GM18873 (cell line): ENCODE measurements around the gene ZNF407.
"Not testable (repeated sequence)": the region's sequence is repeated elsewhere in the genome, so short reads cannot be mapped to it uniquely, and the experiment has no call there.

Source experiments
- ATAC-seq: cut with Tn5 transposase; IDR thresholded peaks from one replicate; pipeline ENCODE4 v1.9.1; 2021; ENCODE audit warnings: mild to moderate bottlenecking, moderate library complexity, moderate number of reproducible peaks; ENCODE audit not compliant: unreplicated experiment, low FRiP score

The ZNF407 gene

DNA sequence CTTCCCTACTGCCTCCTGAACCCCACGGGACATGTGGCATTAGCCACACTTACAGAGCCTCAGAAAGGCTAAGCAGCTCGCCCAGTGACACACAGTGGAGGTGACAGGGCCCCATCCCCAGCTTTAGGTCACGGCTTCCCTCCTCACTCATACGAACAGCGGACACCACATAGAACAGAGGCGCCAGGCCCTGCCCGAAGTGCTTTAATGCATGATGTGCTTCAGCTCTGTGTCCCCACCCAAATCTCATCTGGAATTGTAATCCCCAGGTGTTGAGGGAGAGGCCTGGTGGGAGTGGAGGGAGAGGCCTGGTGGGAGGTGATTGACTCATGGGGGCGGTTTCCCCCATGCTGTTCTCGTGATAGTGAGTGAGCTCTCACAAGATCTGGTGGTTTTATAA is 476.0 kb downstream of the ZNF407 start:
- ATAC-seq, result no peak

DNA sequence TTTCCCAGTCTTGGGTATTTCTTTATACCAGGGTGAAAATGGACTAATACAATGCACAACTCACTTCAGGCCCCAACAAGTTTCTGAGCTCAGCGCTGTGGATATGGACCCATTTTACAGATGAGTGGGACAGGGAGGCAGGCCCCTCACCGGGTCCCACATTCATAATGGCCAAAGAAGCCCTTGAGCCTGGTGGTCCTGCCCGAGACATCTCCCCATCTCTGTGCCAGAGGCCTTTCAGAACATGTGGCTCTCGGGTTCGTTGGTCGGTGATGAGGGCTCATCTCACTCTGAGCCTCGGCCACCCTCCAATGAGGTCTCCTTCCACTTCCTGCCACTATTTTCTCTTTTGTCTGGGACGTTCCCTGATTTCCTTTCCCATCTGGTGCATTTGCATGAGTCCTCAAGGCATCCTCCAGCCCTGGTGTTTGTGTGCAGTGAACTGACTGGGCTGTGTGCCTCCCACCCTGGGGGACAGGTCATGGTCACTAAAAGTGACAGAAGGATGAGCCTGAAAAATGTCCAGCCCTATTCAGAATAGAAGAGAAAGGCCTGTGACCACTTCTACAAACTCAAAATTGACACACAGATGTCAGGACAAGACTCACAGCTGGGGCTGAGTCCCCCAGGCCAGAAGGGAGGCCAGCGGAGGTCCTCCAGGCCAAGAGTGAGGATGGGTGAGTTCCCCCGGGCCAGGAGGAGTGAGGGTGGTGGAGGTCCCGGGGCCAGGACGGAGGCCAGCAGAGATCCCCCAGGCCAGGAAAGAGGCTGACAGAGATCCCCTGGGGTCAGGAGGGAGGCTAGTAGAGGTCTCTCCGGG is 476.7 kb downstream of the ZNF407 start:
- ATAC-seq, result no peak

DNA sequence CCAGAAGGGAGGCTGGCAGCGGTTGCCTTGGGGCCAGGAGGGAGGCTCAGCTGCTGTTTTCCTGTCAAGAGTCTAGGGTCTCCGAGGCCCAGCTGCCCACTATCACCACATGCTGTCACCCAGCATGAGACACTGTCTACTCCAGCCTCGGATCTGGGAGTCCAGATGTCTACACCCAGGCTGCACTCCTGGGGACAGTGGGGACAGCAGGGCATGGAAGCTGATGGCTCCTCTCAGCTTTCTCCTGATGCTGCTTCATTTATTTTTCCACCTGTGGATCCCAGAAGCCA is 477.3 kb downstream of the ZNF407 start:
- no peak for ATAC-seq

DNA sequence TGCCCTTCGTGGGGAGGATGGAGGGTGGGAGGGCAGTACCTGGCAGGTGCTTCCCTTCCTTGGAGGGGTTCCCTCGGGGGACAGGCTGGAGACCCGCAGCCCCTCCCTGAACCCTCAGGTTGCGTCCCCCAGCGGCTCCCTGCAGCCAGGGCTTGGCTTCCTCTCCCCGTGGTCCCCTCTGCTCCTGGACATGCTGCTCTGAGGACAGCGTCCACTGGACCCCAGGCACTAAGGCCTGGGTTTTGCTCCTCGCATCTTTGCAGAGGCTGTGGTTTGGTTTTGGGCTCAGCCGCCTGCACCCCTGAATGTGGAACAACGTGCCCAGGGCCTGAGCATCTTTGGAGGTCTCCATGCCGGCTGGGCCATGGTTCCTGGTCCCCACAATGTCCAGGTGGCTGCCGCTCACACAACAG is 477.8 kb downstream of the ZNF407 start:
- no peak for ATAC-seq

DNA sequence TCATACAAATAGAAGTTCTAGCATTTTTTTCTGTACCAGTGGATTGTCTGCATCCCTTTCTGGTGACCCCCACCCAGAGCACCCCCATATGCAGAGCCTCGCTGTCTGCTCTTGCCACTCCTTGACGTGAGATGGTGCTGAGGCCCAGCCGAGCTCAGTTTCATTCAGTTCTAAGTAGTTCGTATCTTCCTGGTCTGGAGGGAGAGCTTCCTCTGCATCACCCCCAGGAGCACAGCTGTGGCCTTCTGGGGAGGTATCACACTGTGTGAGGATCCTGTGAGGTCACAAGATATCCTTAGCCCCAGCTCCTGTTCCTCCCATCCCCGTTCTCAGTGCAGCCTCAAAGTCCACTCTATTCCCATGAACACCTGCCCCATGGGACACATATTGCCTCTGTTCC is 478.6 kb downstream of the ZNF407 start:
- no peak for ATAC-seq

DNA sequence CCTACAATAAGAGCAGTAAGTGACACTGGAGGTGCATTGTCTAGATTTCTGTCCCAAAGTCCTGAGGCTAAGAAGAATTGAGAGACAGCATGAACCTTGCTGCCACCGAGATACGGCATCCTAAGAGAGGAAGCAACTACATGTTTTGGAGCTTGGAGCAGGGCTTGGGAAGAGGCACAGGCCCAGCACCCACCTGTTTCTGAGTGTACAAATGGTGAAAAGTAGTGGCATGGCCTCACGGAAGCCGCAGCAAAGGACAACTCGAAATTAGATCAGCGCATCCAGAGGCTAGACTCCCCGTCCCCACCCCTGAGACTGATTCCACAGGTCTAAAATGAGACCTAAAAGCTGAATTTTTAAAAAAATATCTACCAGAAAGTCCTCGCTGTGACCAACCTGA is 483.8 kb downstream of the ZNF407 start:
- ATAC-seq, result no peak

DNA sequence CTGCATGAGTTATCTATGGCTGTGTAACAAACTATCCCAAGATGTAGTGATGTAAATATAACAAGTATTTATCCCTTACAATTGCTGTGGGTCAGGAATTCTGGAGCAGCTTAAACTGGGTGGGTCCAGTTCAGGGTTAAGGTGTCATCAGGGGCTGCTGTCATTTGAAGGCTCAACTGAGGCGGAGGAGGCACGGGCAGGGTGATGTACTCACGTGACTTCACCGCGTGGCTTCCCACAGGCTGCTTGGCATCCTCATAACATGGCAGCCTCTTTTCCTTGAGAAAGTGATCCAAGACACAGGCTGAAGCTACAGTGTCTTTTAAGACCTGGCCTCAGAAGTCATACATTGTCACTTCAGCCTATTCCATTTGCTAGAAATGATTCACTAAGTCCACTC is 485.5 kb downstream of the ZNF407 start:
- no peak for ATAC-seq

DNA sequence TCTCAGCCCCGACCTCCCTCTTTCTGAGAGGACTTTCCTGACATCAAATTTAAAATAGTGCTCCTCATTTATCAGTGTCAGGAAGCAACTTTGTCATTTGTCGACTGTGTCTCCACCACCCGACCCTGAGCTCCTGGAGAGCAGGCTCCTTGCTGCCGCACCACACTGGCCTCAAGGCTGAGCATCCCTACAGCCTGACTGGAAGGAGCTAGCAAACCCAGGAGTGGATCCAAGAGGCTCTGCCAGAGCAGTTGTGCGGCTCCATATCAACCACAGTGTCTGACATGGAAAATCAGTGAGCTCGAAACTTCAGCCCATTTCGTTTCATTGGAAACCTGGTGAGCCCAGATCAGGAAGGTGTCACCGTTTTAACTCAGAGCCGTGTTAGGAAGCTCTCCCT is 486.1 kb downstream of the ZNF407 start:
- ATAC-seq, result no peak

DNA sequence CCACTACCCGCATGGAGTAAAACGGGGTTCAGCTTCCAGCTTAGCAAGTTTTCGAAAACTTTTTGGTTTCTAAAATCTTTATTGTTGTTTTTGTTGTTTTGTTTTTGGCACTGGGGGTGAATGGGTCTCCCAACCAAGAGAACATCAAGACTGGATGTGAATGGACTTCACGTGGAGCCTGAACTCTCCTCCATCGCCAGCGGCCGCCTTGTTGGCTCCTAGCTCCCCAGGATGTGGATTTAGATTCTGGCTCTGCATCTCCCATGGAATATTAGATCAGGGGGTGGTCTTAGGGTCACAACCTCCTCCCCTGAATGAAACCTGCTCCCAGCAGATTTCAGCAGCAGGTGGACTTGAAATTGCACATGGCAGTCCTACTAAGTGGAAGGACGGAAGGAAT is 488.0 kb downstream of the ZNF407 start:
- ATAC-seq, result not testable (repeated sequence)

DNA sequence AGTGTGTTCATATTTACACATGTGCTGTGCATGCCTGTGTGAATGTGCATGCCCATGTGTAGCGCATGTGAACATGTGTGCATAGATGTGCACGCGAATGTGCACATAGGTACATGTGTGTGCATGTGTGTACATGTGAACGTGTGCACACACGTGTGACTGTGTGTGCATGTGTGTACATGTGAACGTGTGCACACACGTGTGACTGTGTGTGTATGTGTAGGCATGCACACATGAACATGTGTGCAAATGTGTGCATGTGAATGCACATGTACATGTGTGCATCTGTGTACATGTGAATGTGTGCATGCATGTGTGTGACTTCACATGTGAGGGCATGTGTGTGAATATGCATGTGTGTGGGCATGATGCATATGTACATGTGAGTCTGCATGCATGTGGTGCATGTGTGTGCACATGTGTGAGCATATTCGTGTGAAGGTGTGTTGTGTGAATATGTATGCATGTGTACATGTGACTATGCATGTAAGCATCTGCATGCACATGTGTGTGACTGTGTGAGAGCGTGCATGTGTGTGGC is 488.9 kb downstream of the ZNF407 start:
- ATAC-seq, result no peak

DNA sequence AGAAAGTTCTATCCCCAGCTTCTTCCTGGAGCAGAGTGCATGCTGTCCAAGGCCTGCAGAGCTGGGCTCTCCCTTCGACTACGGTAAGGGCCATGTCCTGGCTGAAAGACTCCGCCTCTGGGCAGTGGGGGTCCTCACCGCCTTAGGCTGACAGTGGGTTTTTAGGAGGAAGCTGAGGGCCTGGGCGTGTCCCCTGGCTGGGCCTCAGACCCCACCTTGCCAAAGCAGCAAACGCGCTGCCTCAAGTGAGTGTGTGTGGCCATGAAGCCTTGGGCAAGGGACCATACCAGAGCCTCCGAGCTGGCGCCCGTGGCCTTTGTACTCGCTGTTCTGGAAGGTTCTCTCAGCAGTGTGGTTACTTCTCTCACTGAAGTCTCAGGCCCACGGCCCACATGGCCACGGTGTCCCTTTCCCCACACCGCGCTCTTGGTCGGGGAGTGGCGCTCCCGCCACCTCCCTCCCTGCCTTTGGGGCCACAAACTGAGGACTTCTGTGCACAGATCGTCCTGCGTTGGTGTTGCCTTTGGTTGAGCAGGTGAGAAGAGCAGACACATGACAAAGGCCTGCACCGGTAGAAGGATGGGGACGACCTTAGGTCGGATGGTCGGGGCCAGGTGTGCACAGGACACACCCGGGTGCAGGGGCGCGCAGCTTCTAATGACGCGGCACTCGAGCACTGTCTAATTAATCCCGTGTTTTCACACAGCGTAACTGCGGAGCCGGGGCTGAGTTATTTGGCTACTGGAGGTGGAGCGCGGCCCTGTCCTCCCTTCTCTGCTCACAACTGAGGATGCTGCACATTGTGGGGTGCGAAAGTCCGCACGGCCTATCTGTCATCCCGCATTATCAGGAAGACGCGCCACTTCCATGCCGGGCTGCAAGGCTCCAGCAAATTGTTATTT is 489.7 kb downstream of the ZNF407 start:
- no peak for ATAC-seq

DNA sequence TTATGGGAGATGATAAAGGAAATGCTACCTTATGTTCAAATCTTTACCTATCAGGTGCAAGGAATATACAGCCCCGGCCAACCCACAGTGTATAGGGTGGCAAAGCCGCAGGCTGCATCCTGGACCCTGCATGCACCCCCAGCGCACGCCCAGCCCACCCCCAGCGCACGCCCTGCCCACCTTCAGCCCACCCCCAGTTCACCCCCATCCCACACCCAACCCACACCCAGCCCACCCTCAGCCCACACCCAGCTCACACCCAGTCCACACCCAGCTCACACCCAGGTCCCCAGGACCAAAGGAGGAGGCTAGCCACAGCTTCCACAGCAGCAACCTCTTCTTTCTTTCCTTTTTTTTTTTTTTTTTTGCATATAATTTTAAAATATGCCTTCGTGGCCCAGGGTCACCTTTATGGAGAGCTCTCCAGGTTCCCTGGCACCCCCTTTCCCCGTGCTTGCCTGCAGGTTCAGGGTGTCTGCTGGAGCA is 490.4 kb downstream of the ZNF407 start:
- no peak for ATAC-seq

DNA sequence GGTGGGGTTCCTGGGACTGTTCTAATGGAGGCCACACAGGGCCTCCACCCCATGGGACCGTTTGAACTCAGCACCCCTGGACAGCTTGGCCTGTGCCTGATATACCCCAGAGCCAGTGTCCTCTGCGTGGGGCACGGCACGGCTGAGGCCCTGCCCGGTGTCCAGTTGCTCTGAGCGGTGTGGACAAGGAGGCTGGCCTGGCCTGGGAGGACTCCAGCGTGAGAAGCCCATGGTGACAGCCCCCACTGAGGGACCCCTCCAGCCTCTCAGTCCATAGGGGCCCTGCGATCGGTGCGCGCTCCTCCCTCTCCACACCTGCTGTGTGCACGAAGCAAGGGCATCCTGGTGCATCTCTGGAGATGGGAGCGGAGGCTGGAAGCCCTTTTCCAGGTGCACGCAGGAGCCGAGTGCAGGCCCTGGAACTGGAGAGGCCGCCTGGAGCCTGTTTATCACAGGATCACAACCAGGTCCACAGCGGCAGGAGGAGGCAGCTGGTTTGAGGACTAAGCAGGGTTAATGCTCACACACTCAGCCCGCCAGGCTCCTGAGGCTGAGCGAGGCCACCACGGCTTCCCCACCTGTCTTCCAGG is 491.0 kb downstream of the ZNF407 start:
- ATAC-seq, result no peak

DNA sequence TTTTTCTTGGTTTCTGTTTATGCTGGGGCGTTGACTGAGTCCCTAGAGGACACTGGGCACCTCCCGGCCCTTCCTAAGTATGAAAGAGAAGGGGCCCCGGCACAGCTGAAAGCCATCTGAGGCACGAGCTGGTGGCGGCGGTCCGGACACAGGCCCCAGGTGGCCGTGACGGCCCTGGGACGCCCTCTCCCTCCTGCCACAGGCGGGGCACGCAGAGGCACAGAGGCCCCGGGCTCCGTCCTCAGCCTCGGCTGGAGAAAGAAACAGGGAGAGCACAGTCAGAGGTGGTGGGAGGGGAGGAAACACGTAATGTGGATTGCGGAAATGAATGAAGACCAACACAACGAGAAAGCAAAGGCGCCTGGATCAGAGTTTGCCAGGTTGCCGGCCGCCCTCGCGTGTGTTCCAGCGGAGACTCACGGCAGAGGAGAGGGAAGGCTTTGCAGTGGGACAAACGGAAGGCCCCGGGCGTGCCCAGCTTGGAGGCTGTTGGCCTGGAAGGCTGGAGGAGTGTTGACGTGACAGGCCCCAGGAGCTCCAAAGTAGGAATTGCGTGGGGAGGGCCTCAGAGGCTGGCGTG is 492.2 kb downstream of the ZNF407 start:
- ATAC-seq, result no peak

DNA sequence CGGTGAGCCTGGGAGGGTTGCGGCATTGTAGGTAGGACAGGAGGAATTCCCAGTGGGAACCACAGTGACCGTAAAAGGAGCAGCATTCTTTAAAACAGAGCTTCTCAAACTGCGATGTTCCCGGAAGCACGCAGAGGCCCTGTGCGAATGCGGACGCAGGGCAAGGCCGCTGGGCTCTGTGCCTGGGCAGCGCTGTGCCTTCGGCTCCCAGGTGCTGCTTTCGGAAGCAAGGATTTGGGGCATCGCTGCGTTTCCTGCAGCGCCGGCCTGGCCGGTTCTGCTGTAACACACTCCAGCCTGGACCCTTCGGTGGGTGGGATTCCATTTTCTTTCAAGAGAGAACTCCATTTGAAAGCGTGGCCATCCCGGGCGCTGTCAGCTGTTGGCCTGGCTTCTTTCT is 492.7 kb downstream of the ZNF407 start:
- ATAC-seq, result no peak

DNA sequence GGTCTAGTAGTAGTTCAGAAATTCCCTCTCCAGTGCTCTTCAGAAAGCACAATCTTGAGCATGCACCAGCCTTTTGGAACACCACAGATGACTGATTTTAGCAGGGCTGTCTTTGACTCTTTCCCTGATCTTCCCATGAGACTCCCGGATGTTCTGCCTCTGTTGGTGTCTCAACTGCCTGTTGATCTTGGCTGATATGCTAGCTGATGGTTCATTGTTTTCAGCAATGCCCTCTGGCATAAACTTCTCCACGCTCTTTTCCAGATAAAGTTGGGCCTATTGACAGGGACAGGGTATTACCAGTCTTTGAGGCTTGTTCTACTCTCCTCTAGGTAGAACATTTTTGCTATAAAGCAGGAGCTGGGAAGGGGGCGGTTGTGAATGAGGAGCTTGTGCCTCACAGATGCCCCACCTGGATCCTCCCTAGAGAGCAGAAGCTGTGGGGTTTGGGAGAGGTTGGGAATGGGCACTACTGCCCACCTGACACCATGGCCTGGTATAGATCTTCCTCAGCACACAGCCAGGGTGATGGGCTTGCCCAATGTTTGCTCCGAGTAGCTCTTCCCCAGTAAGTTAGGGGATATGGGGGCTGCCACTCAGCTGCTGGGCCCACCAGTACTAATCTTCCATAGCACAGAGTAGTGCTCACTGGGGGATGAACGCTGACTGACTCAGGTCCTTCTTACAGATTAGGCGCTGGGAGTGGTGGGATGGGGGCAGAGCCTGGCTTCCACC is 500.0 kb downstream of the ZNF407 start:
- no peak for ATAC-seq

DNA sequence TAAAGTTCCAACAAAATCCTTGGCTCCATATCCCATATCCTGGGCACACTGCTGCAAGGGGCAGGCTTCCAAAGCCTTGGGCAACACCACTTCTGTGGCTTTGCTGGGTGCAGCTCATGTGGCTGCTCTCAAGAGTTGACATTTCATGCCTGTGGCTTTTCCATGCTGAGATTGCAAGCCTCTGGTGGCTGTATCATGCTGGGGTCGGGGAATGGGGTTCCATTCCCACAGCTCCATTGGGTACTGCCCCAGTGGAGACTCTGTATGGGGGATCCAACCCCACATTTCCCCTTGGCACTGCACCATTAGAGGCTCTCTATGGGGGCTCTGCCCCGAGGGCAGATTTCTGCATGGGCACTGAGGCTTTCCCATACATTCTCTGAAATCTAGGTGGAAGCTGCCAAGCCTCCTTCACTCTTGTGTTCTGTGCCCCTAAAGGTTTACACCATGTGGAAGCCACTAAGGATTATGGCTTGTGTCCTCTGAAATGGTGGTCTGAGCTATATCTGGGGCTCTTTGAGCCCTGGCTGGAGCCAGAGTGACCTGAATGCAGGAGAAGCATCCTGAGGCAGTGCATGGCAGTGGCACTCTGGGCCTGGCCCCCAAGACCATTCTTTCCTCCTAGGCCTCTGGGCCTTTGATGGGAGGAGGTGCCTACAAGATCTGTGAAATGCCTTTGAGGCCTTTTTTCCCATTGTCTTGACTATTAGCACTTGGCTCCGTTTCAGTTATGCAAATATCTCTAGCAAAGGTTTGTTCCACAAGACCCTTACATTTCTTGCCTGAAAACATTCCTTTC is 503.4 kb downstream of the ZNF407 start:
- no peak for ATAC-seq

DNA sequence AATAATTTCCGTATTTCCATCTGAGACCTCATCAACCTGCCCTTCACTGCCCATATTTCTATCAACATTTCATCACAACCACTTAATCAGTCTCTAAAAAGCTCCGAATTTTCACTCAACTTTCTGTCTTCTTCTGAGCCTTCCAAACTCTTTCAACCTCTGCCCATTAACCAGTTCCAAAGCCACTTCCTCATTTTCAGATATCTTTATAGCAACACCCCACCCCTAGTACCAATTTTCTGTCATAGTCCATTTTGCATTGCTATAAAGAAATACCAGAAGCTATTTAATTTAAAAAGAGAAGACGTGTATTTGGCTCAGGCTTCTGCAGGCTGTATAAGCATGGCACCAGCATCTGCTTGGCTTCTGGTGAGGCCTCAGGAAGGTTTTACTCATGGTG is 504.2 kb downstream of the ZNF407 start:
- no peak for ATAC-seq

DNA sequence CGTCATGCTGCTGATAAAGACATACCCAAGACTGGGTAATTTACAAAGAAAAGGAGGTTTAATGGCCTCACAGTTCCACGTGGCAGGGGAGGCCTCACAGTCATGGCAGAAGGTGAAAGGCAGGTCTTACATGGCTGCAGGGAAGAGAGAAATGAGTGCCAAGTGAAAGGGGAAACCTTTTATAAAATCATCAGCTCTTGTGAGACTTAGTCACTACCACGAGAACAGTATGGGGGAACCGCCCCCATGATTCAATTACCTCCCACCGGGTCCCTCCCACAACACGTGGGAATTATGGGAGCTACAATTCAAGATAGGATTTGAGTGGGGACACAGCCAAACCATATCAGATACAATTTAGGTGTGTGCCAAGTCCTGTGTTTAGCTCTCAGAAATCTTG is 506.4 kb downstream of the ZNF407 start:
- not testable (repeated sequence) for ATAC-seq
